AG09319 (cell line): ENCODE measurements around the gene KCNT1.

Source experiments
- DNase-seq: peaks from one replicate; pipeline ENCODE4 v3.0.0-alpha.2; 2010; ENCODE audit warnings: low read depth; ENCODE audit errors: extremely low read depth
- TF ChIP-seq, protein P1 (sequence below): IDR thresholded peaks from 2 replicates; pipeline ENCODE4 v1.5.1; 2011; ENCODE audit warnings: low read depth, mild to moderate bottlenecking, inconsistent platforms, low read length, moderate library complexity

The KCNT1 gene

DNA sequence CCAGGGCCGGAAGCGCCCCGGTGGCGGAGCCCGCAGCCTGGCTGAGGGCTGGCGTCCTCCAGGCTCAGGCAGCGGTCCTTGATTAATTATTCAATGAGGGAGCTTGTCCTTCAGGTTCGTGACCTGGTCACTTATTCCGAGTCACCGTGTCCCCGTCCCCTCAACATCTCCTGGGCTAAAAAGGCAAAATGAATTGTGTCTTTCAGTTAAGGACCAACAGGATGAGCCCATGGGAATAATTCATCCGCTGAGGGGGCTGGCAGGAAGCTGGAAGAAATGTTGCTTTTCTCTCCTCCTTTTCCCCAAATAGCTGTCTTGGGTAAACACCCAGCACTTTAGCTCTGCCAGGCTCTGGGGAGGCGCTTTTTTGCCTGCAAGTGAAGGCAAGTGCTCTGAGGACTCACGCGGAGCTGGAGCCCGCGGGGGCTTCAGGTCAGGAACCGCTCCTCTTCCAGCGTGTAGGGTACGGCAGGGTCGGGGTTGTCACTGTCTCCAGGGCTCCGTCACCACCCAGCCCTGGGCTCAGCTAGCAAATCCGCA is 13.1 kb downstream of the KCNT1 start:
- TF ChIP-seq, protein P1, sequence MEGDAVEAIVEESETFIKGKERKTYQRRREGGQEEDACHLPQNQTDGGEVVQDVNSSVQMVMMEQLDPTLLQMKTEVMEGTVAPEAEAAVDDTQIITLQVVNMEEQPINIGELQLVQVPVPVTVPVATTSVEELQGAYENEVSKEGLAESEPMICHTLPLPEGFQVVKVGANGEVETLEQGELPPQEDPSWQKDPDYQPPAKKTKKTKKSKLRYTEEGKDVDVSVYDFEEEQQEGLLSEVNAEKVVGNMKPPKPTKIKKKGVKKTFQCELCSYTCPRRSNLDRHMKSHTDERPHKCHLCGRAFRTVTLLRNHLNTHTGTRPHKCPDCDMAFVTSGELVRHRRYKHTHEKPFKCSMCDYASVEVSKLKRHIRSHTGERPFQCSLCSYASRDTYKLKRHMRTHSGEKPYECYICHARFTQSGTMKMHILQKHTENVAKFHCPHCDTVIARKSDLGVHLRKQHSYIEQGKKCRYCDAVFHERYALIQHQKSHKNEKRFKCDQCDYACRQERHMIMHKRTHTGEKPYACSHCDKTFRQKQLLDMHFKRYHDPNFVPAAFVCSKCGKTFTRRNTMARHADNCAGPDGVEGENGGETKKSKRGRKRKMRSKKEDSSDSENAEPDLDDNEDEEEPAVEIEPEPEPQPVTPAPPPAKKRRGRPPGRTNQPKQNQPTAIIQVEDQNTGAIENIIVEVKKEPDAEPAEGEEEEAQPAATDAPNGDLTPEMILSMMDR: no peak
- DNase-seq: no peak

DNA sequence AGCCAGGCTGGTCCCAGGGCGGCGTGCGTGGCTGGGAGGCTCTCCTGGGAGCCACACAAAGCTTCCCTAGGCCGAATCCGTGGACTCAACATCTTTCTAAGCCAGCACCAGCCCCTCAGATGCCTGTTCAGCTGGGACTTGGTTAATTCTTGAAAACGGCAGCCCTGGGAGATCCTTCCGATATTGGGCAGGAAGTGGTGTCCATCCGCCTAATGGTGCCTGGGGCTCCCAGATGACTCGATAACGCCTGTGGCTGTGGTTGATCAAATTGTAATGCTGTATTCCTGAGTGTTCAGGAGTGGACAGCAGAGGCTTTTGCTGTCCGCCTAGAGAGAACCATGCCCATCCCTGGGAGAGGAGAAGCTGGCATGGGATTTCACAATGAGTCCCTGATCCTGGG is 14.1 kb downstream of the KCNT1 start:
- TF ChIP-seq, protein P1: no peak
- DNase-seq: no peak

DNA sequence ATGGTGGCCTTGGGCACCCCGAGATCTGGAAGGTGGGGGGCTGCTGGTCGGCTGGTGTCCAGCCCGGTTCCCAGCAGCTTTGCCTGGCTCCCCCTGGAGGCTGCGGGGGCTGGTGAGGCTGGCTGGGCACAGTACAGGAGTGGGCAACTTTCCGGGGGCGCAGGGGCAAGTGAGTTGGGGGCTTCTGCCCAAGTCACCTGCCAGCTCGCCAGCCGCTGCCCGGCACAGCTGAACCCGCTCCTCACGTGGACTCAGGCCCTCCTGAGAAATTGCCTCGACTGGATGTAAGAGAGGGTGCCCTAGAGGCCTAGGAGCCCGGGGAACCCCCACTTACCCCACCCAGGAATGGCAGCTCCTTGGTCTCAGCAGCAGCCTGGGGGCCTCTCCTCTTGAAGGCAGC is 15.4 kb downstream of the KCNT1 start:
- no peak for DNase-seq
- TF ChIP-seq, protein P1: no peak

DNA sequence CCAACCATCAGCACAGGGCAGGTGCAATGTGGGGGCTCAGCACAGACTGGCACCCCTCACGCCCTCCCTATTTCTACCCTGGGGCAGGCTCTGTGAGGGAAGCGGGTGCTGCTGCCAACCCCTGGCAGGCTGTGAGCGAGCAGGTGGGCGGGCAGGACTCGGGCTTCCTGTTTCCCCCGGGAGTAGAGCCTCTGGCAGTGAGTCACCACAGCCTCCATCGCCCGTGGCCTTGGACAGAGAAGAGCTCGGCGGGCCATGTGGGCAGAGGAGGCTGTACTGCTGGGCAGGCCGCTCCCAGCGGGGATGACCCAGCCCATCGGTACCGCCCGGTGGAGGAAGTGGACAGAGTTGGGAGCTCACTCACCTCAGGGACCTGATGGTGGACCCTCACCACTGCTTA is 16.6 kb downstream of the KCNT1 start:
- TF ChIP-seq, protein P1: no peak
- DNase-seq: no peak

DNA sequence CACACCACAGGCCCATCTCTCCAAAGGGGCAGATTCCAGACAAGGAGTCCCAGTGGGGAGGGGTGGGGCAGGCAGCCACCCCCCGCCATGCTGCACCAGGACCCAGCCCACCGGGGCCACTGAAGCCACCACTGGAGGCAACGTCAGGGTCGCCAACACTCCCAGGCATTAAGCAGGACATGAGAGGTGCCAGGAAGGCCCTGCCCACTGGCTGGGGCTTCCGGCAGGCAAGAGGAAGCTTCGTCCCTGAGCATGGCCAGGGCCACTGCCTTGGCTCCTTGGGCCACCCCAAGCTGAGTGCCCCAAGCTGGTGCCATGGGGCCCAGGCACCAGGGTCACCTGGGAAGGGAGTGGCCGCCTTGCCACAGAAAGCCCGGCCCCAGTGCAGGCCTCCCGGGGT is 17.5 kb downstream of the KCNT1 start:
- DNase-seq: no peak
- TF ChIP-seq, protein P1: no peak

DNA sequence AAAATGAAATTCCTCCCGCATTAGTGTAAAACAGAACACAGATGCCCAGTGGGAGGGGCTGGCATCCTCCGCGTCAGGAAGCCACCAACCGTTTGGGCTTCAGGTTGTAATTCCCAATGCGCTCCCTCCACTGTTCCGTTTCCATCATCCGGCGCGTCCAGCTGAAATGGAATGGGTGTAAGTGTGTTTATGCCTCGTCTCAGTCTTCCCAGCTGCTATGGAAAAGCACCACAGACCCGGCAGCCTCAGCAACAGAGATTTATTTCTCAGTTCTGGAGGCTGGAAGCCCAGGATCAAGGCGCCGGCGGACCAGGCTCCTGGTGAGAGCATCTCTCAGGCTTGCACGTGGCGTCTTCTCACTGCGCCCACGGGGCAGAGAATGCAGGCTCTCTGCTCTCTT is 20.4 kb downstream of the KCNT1 start:
- TF ChIP-seq, protein P1: no peak
- no peak for DNase-seq

DNA sequence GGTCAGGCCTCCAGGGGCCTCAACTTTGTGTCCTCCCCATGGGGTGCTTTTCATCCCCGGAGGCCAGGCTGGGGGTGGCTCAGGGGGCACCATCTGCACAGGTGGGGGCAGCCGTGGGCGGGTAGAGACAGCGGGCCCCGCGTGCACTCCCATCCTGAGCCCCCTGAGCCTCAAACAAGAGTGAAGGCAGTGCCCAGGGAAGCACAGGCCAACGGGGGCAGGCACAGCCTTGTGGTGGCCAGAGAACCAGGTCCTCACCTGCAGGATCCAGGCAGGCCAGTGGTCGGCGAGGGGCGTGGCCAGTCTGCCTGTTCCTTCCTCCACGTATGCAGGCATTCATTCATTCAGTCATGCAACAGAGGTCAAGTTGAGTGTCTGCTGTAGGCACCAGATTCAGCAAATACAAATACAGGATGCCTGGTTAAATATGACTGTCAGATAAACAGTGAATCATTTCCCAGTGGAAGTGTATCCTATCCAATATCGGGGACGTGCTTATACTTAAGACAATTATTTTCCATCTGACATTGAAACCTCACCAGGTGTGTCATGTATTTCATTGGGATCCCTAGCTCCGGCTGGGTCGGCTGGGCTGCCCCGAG is 22.3 kb downstream of the KCNT1 start:
- TF ChIP-seq, protein P1: no peak
- DNase-seq: no peak
